Middle frontal gyrus (tissue), 1 donor: ENCODE data around the gene ZIC4.
A peak's percentile ranks its signal among the peaks of the same experiment; 100 is the strongest.

Experiments
- DNase-seq: peaks from one replicate; pipeline ENCODE4 v3.0.0-alpha.2; 2015; ENCODE audit warnings: low spot score; ENCODE audit errors: extremely low spot score

Gene ZIC4

DNA sequence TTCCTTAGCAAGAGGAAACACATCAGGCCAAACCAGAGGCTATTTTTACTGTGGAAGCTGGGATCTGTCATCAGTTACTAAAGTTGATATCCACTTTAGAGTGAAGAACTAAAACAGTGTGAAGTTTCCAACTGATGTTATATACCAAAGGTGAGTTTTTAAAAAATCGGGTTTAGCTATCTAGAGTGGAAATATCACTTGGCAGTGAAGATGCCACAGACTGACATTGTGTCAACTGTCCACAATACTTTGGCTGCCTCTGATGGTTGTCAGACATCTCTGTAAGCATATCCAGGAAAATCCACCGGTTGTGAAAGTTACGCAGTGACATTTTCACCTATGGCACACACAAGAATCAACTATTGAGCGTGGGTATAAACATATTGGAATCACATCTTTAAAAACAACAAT is 12.0 kb upstream of the ZIC4 start:
- DNase-seq, result no peak

GRCh38 chr3:147417551-147418295 is 11.4 kb upstream of the ZIC4 start:
- DNase-seq, result no peak

DNA sequence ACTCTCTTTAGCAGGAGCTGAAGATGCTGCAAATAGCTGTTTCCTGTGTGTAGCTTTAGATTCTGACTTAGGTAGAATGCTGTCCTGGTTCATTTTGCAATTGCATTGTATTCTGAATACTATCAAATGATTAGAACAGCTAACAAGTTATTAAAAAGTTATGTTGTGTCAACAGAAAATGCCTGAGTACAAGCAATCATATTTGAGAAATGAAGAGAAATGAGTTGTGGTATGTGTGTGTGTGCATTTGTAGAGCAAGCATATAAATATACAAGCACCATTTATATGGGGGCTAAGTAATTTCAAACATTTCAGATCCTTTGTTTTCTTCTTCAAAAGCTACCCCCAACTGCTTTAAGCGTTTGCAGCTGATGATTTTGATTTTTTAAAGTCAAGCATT is 10.6 kb upstream of the ZIC4 start:
- no peak for DNase-seq

DNA sequence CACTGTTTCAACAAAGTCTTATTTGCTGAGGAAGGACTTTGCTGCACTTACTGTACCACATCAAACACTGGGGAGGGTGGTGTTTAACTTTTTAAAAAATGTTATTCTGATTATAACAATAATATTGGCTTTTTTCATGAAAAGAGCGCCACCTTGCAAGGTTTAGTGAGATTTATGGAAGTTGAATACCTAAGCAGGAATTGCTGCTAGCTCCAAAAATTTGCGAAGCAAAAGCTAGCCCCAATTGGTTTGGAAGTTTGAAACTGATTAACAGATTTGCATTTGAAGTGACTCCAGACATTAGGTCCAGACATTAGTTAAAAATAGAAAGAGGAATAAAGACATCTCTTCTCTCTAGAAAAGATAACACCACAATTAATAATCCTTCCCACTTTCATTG is 9.5 kb upstream of the ZIC4 start:
- no peak for DNase-seq

DNA sequence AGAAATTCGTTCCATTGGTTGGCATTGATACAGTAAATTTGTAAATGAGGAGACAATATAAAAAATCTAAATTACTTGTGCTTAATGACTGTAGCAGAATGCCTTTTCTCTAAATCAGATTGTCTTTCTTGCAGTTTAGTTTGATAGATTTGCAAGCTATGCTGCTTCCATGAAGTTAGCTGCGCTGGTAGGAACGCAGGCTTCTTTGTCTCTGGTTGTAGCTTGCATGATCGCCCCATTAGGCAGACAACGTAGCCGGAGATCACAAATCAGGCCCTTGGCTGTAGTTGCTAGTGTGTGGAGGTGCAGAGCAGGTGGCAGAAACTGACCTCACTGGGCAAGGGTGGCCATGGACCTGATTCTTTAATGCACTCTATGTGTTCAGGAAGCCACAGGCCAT is 8.9 kb upstream of the ZIC4 start:
- DNase-seq, result no peak

- no peak for DNase-seq
Measured at GRCh38 chr3:147414390-147415138, 8.2 kb upstream of the ZIC4 start.

- DNase-seq, result no peak
Measured at GRCh38 chr3:147413686-147414389, 7.5 kb upstream of the ZIC4 start.

GRCh38 chr3:147412917-147413685 is 6.8 kb upstream of the ZIC4 start:
- no peak for DNase-seq

DNA sequence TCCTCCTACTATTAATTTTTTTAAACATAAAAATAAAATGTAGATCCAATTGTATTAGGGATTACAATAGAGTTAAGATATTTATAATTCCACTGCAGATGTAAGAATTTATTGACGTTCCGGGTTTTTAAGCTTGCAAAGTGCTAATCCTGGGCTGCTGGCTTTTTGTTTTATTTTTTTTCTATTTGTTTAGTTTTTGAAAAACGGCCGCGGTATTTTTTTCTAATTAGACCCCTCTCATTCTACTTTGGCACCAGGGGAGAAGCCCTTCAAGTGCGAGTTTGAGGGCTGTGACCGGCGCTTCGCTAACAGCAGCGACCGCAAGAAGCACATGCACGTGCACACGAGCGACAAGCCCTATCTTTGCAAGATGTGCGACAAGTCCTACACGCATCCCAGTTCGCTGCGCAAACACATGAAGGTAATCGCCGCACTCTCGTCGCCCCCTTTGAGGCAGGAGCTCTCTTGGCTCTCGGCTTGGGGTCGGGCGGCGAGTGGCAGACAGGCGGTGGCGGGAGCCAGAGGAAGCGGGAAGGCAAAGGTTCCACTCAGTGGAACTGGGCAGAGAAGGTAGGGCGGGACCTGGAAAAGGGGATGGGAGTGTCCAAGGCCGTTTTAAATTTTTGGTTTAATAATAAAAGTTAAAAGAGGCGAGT is 6.0 kb upstream of the ZIC4 start:
- no peak for DNase-seq

GRCh38 chr3:147411815-147412241 is 5.5 kb upstream of the ZIC4 start:
- no peak for DNase-seq

DNA sequence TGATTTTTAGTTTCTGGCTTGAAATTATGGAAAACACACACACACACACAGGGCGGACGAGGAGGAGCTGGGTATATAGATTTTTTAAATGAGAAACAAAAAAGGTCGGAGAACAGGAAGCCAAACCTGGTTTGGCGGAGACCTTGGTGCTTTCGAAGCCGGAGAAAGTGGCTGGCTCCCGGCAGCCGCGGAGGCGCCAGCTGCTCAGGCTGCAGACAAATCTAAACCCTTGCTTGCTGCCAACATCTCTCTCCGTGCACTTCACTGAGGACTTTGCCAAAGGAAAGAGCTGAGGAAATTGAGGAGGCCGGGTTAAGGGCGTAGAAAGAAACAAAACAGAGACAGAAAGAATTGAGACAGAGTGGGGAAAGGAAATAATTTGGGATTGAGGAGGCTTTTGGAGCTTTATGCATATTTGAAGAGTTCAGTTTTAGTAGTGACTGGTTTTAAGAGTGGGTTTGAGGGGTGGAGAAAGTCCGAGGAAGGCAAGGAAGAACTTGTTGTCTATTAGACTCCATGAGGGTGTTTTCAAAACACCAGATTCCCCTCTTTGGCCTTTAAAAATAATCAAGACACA is 5.0 kb upstream of the ZIC4 start:
- no peak for DNase-seq

DNA sequence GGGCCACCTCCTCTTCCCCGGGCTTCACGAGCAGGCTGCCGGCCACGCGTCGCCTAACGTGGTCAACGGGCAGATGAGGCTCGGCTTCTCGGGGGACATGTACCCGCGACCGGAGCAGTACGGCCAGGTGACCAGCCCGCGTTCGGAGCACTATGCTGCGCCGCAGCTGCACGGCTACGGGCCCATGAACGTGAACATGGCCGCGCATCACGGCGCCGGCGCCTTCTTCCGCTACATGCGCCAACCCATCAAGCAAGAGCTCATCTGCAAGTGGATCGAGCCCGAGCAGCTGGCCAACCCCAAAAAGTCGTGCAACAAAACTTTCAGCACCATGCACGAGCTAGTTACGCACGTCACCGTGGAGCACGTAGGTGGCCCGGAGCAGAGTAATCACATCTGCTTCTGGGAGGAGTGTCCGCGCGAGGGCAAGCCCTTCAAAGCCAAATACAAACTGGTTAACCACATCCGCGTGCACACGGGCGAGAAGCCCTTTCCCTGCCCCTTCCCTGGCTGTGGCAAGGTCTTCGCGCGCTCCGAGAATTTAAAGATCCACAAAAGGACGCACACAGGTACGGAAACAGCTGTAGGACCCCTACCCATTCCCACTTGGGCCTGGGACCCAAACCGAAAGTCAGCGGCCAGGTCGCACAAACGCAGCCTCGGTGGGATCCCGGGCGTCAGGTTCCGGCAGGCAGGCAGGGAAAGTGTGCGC is 4.3 kb upstream of the ZIC4 start:
- DNase-seq, result no peak

DNA sequence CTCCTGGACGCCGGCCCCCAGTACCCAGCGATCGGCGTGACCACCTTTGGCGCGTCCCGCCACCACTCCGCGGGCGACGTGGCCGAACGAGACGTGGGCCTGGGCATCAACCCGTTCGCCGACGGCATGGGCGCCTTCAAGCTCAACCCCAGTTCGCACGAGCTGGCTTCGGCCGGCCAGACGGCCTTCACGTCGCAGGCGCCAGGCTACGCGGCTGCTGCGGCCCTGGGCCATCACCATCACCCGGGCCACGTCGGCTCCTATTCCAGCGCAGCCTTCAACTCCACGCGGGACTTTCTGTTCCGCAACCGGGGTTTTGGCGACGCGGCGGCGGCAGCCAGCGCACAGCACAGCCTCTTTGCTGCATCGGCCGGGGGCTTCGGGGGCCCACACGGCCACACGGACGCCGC is 3.8 kb upstream of the ZIC4 start:
- no peak for DNase-seq

DNA sequence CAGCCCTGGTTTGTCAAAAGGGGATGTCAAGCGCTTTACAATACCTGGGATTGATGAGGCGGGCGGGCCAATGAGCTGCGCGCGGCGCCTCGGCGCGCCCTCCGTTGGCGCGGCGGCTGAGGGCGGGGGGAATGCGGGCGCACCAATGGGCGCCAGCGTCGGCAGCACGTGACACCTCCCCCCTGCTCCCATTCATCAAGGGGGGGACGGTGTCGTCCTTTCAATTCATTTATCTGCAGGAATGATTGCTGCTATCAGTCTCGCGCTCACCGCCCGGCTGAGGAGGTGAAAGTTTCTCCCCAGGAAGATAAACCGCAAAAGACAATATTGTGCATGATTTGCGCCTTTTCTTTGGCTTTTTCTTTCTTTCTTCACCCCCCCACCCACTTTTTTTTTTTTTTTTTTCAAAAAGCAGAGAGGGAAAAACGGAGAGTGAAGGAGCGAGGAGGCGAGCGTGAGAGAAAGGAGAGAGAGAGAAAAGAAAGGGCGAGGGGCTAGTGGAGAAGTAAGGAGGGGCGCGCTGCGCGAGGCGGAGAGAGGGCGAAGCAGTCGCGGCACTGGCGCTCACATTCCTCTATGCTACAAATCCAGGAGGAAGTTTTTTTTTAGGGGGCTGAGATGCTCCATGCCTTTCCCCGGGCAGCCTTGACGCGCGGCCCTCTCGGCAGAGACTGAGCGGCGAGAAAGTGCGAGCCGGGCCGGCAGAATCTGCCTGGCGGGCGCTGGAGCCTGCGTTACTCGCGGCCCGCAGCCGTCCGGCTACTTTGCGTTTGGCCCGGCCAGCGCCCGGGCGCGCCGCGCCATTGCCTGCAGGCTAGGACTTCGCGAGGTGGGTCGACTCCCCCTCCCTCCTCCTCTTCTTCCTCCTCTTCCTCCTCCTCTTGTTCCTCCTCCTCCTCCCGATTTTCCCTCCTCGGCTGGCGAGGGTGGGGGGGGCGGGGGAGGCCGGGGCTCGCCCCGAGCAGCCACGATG is 3.1 kb upstream of the ZIC4 start, which contains the start of gene ZIC1:
ZIC1 (plus strand) TSS at position 223 of the 973 bp plus-strand sequence; CDS start at position 971, 748 bp downstream.
- peak; percentile 44 for DNase-seq

DNA sequence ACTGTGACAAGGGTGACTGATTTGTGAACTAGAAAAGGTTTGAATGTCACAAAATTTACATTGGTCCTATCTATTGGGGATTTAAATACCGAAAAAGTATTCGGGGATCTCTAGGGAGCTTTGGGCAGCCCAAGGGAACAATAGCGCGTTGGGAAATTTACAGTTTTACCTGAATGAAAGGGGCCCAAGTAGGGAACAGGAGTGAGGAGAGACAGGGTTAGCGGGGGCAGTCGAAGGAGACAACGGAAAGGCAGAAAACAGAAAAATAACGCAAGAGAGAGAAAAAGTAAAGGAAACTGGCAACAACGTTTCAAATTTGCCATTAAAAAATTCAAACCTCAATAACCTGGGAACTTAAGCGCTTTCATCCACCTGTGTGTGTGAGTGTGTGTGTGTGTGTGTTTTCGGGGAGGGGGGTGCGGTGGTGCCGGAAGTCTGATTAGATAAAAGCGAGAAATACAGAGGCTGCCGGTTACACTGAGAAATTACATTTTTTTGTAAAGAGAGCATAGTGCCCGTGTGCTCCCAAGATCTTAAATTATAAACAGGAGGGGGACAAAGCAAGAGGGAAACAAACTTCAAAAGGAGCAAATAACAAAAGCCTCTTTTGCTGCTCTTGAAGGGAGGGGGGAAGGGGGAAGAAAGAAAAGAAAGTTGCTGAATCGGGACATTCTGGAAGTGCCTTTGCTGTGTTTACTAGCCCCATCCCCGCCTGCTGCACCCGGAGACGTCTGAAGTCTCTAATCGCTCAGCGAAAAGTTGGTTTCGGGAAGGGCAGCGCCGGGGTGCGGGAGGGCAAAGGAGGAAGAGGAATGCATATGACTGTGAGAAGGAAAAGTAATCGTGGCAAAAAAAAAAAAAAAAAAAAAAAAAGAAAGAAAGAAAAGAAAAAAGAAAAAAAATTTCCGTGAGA is 2.1 kb upstream of the ZIC4 start:
- DNase-seq, result no peak

- DNase-seq, result no peak
Measured at GRCh38 chr3:147407498-147408187, 1.3 kb upstream of the ZIC4 start.

GRCh38 chr3:147407114-147407497 is 763 bp upstream of the ZIC4 start:
- no peak for DNase-seq
